Fibroblast of the conjunctiva (primary cell): ENCODE data around the gene EMB.
"Not testable (repeated sequence)": the region's sequence is repeated elsewhere in the genome, so short reads cannot be mapped to it uniquely, and the experiment has no call there.

Experiments used
- DNase-seq: peaks from one replicate; pipeline ENCODE4 v3.0.0-alpha.2; 2010; ENCODE audit warnings: low read depth

Gene EMB, protein sequence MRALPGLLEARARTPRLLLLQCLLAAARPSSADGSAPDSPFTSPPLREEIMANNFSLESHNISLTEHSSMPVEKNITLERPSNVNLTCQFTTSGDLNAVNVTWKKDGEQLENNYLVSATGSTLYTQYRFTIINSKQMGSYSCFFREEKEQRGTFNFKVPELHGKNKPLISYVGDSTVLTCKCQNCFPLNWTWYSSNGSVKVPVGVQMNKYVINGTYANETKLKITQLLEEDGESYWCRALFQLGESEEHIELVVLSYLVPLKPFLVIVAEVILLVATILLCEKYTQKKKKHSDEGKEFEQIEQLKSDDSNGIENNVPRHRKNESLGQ

DNA sequence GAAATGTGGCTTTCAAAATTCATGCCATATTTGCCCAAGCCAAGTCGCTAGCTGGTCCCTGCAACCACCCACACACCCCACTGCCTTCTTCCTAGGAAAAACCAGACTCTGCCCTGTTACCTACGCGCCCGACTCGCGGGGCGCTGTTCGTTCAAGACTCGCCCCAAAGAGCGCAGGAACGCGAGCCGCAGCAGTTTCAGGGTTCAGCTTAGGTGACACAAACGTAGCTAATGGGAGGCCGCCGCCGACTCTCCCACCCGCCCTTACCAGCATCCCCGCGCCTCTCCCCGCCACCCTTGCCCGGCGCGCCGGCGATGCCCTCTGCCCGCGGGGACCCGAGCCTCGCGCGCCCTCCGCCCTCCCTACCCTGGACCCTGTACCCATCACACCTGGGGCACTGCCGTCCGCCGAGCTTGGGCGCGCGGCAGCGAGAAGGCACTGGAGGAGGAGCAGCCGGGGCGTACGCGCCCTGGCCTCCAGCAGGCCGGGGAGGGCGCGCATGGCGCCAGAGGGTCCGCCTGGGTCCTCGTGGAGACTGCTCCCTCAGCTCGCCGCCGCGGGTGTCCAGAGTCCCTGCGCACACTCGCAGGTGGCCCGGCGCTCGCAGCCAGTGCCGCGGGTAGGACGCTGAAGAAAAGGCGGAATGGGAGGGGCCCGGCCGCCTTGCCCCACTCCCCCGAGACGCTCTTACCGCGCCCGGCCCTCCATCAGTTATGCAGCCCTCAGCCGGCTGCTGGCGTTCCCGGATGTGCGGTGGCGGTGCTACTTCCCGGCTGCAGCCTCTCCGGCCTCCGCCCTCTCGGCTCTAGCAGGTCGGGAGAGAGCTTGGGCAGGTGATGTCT is at the start of gene EMB:
TSS of gene EMB (minus strand) at position 638 of the 842 bp plus-strand sequence. CDS start at position 501, 137 bp downstream.
- DNase-seq: no peak

DNA sequence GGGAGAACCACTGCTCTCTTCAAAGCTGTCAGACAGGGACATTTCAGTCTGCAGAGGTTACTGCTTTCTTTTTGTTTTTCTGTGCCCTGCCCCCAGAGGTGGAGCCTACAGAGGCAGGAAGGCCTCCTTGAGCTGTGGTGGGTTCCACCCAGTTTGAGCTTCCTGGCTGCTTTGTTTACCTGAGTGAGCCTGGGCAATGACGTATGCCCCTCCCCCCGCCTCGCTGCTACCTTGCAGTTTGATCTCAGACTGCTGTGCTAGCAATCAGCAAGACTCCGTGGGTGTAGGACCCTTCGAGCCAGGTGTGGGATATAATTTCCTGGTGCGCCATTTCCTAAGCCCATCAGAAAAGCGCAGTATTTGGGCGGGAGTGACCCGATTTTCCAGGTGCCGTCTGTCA is 48.4 kb upstream of the EMB start:
- DNase-seq: not testable (repeated sequence)

DNA sequence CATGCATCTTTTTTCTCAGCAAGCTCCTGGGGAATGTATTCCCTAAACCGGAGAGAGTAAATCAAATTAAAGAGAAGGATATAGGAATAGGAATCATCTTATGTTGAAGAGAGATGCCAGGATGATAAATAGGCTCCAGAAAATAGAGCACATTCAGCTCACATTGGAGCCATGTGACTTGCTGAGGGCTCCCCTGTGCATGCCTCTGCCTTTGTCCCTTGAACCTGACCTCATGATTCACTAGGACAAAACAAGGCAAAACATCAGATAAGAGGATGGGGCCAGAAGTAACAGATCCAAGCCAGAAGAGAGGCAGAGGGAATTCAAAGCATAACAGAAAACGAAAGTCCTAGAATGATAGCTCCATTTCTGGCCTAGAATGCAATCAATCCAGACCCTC is 37.7 kb upstream of the EMB start:
- not testable (repeated sequence) for DNase-seq

DNA sequence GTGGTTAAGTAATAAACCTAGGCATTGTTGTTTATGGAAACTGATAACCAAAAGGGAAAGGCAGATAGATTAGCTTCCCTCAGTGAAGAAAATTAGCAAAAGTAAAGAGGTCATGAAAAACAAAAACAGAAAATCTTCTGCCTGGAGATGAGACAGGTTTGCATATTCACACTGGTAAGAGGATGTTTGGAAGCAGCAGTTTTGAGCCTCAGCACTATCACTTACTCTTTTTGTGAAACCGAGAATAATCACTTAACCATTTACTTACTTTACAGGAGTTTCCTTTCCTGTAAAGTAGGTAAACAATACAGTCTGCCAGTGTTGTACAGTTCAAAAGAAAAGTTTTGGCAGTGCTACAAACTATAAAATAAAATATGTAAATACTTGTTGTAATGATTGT is 35.5 kb upstream of the EMB start:
- DNase-seq: no peak

DNA sequence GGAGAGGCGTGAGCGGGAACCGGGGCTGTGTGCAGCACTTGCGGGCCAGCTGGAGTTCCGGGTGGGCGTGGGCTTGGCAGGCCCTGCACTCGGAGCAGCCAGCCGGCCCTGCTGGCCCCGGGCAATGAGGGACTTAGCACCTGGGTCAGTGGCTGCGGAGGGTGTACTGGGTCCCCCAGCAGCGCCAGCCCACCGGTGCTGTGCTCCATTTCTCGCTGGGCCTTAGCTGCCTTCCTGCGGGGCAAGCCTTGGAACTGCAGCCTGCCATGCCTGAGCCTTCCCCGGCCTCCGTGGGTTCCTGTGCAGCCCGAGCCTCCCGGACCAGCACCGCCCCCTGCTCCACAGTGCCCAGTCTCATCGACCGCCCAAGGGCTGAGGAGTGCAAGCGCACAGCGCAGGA is 23.9 kb upstream of the EMB start:
- DNase-seq: not testable (repeated sequence)

DNA sequence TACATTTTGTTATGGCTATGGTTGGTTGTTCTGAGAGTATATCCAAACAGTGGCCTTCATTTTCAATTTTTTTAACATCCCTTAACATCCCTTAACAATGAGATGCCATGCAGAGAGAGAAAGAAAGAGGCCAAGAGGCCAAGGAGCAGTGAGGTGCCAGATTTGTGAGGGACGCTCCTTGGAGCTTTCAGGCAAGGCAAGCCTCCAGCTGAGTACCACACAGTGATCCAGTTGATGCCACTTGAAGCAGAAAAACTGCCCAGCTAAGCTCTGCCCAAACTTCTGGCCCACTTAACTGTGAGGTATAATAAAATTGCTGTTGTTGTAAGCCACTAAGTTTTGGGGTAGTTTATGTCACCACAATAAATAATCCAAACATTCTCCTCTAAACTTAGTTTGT is 22.6 kb upstream of the EMB start:
- DNase-seq: no peak

DNA sequence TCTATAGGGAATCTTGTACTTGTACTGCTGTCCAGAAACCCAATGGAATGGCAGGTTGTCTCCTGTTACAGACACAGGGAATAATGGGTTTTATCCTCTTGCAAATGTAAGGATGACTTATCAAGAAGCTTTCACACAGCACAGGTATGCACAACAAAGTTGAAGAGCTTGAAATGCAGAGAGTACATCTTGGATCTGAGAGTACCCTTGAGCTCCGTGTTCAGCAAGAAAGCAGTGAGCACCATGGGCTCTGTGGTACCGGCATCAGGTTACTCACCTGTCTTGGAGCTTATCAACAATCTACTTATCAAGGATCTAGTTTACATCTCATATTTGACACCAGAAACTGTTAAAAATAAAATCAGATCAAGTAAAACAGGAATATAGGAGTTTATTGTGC is 22.0 kb upstream of the EMB start:
- no peak for DNase-seq

DNA sequence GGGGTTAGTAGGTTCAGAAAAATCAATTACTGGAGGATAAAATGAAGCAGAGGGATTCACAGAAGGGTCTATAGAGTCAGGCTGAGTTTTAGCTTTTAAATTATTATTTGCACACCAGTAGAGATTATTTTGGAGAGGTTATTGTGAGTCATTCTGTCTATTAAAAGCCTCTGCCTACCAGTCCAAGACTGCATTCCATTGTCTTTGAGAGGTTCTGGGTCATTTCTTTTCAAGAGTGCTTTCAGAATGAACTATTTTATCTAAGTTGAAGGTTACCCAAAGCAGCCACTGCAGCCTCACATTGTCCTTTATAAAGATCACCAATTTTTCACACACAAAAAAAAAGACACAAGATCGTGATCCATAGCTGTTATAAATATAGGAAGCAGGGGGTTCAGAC is 21.5 kb upstream of the EMB start:
- DNase-seq: not testable (repeated sequence)

DNA sequence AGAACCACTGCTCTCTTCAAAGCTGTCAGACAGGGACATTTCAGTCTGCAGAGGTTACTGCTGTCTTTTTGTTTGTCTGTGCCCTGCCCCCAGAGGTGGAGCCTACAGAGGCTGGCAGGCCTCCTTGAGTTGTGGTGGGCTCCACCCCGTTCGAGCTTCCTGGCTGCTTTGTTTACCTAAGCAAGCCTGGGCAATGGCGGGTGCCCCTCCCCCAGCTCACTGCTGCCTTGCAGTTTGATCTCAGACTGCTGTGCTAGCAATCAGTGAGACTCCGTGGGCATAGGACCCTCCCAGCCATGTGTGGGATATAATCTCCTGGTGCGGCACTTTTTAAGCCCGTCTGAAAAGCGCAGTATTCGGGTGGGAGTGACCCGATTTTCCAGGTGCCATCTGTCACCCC is 17.3 kb upstream of the EMB start:
- not testable (repeated sequence) for DNase-seq

DNA sequence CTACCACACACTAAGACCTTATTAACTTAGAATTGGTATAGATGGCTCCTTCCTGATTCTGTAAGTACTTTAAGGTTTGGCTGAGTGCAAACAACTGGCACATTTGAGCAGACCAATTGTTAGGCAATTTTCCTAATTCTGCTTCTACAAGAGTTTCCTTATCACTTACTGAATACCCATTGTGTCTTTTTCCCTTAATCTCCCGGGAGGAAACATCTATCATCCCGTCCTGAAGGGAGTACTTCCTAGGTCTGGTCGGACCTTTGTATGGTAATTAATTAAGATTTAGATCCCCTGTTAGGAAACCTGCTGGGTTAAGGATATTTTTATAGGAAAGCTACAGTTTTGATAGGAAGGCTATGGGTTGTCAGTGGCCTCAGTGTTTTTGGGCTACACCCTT is 8.2 kb upstream of the EMB start:
- not testable (repeated sequence) for DNase-seq

DNA sequence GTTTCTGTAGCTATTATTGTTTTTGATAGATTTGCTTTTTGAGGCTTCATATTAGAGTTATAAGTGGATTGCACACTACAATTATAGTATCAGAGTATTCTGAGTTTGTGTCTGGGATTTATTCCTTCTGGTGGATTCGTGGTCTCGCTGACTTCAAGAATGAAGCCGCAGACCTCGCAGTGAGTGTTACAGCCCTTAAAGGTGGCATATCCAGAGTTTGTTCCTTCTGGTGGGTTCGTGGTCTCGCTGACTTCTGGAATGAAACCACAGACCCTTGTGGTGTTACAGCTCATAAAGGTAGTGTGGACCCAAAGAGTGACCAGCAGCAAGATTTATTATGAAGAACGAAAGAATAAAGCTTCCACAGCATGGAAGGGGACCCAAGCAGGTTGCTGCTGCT is 6.9 kb upstream of the EMB start:
- no peak for DNase-seq

DNA sequence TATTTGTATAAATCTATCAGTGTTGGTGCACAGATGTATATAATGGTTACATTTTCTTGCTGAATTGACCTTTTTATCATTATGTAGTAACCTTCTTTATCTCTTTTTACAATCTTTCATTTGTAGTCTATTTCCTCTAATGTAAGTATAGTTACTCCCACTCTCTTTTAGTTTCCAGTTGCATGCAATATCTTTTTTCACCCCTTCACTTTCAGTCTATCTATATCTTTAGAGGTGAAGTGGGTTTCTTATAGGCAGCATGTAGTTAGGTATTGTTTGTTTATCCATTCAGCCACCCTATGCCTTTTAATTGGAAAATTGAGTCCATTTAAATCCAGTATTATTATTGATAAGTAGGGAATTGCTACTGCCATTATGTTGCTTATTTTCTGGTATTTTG is 6.1 kb upstream of the EMB start:
- DNase-seq: no peak

DNA sequence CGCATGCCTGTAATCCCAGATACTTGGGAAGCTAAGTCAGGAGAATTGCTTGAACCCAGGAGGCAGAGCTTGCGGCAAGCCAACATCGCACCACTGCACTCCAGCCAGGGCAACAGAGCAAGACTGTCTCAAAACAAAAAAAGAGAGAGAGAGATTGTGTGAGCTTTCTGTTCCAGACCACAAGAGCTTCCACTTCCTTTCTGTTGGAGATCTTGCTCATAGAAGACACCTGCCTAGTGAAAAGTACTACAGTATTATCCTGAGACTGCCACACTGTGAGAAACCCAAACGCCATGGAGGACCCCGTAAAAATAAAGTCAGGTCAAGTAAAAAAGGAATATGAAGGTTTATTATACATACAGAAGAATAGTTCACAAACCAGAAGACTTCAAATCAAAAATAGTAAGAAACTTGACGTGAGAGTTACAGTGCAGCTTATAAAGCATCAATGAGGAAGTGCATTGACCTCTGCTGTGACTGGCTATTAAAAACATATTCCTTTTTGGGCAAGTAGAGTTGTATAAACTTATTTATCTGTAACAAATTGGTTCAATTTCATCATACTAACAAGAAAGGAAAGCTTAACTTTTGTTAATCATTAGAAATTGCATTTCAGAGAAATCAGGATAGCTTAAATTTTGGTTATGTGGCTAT is 4.3 kb upstream of the EMB start:
- DNase-seq: no peak

DNA sequence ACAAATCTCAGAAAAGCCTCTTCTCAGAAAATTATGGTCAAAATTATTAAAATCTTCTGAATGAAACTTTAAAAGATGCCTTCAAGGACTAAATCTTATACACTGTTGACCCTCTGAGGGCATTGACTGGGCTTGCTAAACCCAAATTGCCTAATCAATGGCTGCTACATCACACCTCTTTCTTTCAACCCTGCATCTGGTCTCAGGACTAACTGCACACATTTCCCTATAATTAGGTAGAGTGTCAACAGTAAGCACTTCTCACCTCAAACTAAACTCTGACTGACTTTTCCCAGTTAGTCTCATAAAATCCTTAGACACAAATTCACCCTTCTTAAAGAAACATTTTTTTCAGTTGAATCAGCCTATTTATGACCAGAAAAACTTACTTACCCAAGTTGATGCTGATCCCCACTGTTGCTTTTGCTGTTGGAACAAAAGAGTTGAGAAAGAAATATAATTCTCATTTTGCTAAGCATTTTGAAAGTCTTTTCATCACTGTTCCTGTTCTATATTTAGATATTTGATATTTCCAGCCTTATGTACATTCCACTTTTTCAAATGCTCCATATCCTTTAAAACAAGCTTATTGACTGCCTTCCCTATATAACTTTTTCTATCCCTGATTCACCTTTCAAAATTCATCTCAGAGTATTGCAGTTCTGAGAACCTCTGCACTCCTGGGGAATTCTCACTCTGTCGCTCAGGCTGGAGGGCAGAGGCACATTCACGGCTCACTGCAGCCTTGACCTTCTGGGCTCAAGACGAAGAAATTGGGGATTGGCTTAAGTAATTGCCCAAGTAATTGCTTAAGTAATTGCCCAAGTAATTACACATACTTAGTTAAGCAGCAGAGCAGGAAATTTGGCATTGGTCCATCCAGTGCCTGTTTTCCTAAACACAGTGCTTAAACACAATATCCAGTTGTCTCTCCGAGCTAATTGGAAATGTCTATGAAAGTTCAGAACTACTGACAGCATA is 1.8 kb upstream of the EMB start:
- not testable (repeated sequence) for DNase-seq

DNA sequence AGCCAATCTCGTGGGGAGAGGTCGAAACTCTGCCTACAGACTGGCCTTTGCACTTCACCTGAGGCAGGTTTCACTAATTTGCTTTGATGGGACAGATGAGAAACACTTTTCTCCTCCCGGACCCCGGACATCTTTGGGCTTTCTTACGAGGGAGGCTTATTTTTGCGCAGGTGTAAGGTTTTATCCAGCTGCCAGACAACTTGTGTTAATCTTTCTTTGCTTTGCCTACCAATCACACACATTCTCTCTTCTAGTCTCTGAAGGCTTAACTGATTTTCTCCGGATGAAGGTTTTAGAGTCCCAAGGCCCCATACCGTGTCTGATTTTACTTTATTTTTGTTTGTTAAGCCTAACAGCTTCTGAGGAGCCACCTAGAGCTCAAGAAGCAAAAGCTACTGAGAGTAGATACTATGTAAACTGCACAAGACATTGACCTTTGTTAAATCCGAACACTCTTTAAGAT is 436 bp upstream of the EMB start:
- DNase-seq: no peak

DNA sequence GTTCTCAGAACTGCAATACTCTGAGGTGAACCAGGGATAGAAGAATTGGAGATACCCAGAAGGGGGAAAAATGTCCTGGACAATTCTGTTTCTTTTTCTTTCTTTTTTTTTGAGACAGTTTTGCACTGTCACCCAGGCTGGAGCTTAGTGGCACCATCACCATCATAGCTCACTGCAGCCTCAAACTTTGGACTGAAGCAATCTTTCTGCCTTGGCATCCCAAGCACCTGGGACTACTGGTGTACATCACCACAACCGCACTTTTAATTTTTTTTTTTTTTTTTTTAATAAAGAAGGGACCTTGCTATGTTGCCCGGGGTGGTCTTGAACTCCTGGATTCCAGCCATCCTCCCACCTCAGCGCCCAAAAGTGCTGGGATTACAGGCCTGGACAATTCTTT is 1.9 kb downstream of the EMB start:
- DNase-seq: no peak

DNA sequence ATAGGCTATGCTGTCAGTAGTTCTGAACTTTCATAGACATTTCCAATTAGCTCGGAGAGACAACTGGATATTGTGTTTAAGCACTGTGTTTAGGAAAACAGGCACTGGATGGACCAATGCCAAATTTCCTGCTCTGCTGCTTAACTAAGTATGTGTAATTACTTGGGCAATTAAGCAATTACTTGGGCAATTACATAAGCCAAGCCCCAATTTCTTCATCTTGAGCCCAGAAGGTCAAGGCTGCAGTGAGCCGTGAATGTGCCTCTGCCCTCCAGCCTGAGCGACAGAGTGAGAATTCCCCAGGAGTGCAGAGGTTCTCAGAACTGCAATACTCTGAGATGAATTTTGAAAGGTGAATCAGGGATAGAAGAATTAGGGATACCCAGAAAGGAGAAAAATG is 3.0 kb downstream of the EMB start:
- DNase-seq: not testable (repeated sequence)

DNA sequence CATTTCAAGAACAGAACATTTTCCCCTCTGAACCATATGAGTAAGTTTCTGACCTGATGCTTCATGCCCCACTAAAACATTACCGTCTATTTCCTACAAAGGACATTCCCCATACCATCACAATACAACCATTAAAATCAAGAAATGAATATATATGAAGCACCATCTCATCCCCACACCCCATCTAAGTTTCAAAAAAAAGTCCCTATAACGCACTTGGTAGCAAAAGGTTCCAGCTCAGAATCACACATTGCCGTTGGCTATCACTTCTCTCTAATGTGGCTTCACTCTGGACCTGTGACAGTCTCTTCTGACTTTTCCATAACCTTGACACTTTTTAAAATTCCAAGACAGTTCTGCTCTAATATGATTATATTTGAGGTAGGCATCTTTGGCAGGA is 5.9 kb downstream of the EMB start:
- no peak for DNase-seq

DNA sequence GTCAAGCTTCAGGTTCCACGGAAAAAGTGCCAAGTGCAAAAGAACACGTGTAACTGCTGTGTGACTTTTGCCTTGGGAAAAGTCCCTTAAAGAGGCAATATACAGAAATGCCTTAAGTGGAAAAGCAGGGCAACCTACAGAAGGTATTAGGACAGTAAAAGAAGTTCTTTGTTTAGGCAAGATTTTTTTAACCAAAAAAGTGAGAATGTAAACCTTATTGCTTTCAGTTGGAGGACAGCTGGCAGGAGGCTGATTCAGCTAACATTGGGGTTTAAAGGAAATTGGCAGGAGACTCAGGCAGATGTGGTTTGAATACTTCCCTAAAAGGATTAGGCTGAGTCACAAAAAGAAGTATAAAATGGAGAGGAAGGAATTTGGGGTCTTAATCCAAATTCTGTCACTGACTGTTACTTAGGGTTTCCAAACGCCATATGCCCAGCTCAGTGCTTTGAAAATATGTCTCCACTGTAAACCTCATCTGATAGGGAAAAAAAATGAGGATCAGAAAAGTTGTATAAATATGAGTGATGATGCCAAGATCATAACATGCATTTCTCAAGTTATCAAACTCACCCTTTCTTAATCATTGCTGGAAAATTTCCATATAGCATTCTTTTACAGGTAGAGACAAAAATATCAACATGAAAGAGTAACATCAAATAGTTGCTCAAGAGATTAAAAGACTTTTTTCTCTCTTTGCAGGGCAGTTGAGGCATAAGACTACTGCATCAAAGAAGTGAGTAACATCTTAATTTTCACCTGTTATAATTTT is 9.8 kb downstream of the EMB start:
- DNase-seq: not testable (repeated sequence)

DNA sequence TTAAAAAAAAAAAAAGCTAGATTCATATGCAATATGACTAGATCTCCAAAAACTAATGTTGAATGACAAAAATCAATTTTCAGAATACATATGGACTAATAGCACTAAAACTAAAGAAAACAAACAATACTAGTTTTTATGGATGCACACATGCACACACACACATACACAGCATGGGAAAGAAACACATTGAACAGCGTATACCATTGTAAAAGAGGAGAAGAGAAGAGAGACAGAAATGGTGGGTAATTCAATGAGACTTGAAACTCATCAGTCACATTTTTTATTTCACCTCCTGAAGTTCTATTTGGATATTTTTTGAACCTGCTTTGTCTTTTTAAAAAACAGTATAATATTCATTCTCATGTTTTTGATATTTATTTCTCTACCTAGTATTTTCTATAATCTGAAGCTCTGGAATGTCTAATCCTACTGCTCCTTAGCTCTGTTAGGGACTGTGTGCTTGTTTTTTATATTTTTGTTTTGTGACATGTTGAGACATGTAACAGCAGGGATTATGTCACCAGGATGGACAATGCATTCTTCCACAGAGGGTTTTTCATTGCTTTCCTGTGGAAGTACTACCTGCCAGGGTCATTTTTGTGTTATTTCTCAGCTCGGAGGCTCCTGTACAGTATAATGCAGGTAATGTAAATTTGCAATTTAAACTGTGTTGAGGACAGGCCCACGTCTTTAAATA is 17.8 kb downstream of the EMB start:
- DNase-seq: not testable (repeated sequence)
